K562 treated with DMSO at 1 percent for 4 hours (cell line): ENCODE results near the gene UPB1. TPM values are rescaled to one million over a fixed set of nuclear protein-coding genes. Genes with fewer than 3 reads are reported as not detected.

Experiments used
- total RNA-seq: library from RNA; unstranded; fragments of 300-600 nt; gene quantifications from 2 replicates; pipeline ENCODE4 v1.2.3, GENCODE V29; 2022; ENCODE audit not compliant: insufficient read depth

The UPB1 gene
- total RNA-seq: 0.53 TPM in 1 of 2 replicates, not detected in the other

GRCh38 chr22:24494528-24495364 is at the start of gene UPB1:
Gene UPB1, plus strand, starts transcription at chr22:24495332. Its CDS starts 72 bp downstream, at chr22:24495404.

GRCh38 chr22:24554313-24555164 is 59.4 kb downstream of the UPB1 start, which contains the start of gene GUCD1:
Gene GUCD1, minus strand, starts transcription at chr22:24555138. Its CDS starts 147 bp downstream, at chr22:24554991.

GRCh38 chr22:24555165-24556039 is 60.3 kb downstream of the UPB1 start, which contains the start of gene SNRPD3:
Gene SNRPD3, plus strand, starts transcription at chr22:24555999. Its CDS starts 1,676 bp downstream, at chr22:24557675.

Other genes starting within 250 kb of the UPB1 start
- gene SPECC1L, start 224.5 kb upstream of the UPB1 start, total RNA-seq: 14.0 and 17.8 TPM in 2 replicates
- 3.0 and 3.5 TPM in 2 replicates for gene ADORA2A, start 67.7 kb upstream of the UPB1 start, total RNA-seq
- 45.0 and 50.7 TPM in 2 replicates for gene GUCD1, start 59.8 kb downstream of the UPB1 start, total RNA-seq
- 69.4 and 83.1 TPM in 2 replicates for gene SNRPD3, start 60.7 kb downstream of the UPB1 start, total RNA-seq
- gene LRRC75B, start 97.7 kb downstream of the UPB1 start, total RNA-seq: 2.1 TPM in 1 of 2 replicates, not detected in the other
- gene GGT1, start 107.9 kb downstream of the UPB1 start, total RNA-seq: 22.2 and 24.6 TPM in 2 replicates